GM18498 (cell line): ENCODE data around the gene ZNF670.
A peak's percentile ranks its signal among the peaks of the same experiment; 100 is the strongest.

Experiments
- ATAC-seq: cut with Tn5 transposase; IDR thresholded peaks from one replicate; pipeline ENCODE4 v1.9.1; 2021; ENCODE audit warnings: mild to moderate bottlenecking, moderate library complexity; ENCODE audit not compliant: unreplicated experiment

The ZNF670 gene

DNA sequence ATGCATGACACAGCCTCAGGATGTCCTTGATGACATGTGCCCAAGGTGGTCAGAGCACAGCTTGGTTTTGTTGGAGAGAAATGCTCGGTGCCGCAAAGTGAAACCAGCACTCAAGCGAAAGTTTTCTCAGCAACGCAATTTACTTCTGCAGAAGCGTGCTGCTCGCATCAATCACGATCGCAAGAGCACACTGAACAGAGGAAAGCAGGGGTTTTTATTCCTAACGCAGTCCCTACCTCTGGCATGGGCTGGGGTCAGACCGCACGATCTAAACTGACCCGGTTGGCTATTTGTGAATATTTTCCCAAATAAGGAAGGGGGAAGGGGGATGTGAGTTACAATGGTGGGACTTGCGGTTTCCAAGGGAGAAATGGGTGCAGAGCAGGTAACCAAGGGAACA is 26.4 kb upstream of the ZNF670 start:
- no peak for ATAC-seq

DNA sequence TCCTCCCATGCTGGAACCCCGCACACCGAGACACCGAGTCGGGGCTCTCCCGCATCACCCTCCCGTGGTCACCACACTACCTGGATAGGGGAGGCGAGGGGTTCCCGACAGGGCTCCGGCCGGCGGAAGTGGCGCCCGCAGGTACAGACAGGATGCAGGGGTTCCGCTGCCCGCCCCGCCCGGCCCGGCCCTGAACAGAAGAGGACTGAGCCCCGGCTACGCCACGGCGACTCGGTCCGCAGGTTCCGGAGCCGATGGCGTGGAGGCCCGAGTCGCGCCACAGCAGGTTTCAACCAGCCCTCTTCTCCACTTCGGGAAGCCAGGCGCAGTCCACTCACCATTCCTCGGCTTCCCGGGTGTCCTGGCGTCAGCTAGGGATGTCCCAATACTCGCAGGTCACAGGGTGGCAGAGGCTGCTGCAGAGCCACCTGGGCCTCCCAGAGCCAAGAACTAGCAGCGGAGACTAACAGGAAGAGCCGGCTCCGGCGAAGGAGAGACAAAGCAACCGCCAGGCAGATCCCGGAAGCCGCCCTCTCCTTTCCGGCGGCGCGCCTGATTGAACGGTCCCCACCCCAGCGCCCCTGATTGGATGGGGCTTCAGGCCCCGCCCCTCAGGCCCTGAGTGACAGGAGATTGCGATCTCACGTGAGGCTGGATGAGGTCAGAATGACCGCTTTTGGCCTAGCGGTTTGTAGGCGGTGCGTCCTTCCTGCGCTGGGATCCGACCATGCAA is 25.4 kb upstream of the ZNF670 start, which contains the start of gene ZNF669:
TSS of gene ZNF669 (minus strand) at position 498 of the 733 bp plus-strand sequence. CDS start at position 341, 157 bp downstream.
- peak; percentile 100 for ATAC-seq

- ATAC-seq: no peak
Measured at GRCh38 chr1:247102381-247102780, 23.8 kb upstream of the ZNF670 start.

- ATAC-seq: no peak
Measured at GRCh38 chr1:247100676-247101279, 22.2 kb upstream of the ZNF670 start.

GRCh38 chr1:247096958-247097357 is 18.3 kb upstream of the ZNF670 start:
- no peak for ATAC-seq

DNA sequence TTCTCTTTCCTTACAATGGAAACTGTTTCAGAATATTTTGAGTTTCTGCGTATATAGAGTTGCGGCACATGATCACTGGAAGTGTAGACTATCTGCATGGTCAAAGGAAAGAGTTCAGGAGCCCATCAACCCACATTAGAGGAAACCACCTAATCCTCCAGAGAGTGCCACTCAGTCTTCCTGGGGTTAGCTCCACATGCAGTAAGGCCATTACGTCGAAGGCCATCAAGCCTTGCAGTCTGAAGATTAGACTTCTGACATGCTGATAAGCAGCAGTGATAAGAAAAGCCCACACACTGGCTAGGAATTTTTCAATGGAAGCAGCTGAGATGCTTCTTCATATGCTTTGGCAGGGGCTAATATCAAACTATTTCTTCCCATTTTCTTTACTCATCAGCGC is 17.9 kb upstream of the ZNF670 start:
- ATAC-seq: no peak

GRCh38 chr1:247096112-247096511 is 17.5 kb upstream of the ZNF670 start:
- ATAC-seq: no peak

- ATAC-seq: no peak
Measured at GRCh38 chr1:247090455-247090854, 11.8 kb upstream of the ZNF670 start.

DNA sequence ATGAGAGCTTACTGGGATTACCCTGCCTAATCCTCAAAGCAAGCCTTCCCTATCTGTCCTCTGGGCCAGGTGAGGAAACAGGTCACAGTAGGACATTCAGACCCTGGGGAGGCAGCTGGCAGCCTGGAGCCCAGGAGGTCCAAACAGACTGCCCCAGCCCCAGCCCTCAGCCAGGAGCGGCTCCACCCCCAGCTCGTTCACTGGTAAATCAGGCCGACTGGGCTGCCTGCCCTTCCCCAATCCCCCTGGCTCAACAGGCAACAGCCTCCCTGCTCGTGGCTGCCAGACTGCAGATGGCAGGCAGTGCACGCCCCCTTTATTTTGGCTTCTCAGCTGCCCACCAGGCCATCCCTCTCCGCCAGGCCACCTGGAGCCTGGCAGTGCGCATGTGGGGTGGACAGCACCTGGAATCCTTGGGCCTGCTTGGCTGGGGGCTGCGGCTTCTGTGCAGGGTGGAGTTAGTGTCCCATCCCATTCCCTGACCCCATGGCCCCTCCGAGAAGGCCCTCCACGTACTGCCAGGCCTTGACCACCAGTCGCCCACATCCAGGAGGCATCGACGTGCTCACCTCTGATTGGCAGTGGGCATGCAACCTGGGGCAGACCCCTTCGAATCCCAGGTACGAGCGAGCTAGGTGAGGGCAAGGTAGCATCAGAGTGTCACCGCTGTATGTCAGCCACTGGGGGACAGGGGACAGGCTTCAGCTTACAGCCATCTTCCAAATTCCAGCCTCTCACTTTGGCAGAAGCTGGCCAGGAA is 11.2 kb upstream of the ZNF670 start:
- ATAC-seq: no peak

DNA sequence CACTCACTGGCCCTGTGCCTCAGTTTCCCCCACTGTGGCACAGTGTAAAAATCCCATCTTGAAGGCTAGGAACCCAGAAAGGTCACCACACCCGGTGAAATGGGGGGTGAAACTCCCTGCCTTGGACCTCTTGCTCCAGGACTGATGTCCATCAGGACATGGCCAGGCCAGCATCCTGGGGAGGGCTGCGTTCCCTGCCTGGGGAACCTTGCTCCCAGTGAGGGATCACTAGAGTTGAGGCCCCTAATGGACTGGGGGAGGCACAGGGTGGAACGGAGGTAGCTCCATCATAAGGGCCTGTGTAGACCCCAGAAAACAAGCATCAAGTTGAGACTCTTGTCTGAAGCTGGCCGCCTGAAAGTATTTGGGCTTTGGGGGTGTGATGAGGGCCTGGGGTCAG is 10.4 kb upstream of the ZNF670 start:
- ATAC-seq: no peak

DNA sequence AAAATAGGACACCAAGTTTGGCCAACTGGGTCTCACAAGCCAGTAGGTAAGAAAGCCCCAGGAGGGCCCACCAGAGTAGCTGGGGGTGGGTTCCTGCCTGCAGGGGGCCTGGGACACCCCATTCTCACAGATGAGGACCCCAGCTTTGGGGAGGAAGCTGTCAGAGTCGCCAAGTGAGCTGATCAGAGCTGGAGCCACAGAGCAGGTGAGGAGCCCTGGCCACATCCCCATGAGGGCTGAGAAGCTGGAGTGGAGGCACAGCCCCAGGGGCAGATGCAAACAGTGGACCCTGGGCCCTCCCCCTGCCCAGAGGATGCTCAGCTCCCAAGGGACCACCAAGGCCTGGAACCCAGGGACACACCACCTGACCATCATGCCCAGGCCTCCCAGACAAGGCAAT is 8.6 kb upstream of the ZNF670 start:
- ATAC-seq: no peak

GRCh38 chr1:247085310-247085709 is 6.7 kb upstream of the ZNF670 start:
- ATAC-seq: no peak

DNA sequence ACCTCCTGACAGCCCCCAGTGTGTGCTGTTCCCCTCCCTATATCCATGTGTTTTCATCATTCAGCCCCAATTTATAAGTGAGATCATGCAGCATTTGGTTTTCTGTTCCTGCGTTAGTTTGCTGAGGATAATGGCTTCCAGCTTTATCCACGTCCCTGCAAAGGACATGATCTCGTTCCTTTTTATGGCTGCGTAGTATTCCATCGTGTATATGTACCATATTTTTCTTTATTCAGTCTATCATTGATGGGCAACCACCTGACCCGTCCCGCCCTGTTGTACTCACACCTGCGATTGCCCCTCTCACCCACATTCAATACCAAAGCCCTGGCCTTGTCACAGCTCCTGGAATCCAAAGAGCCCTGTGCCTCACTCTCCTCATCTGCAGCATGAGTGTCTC is 6.2 kb upstream of the ZNF670 start:
- no peak for ATAC-seq

DNA sequence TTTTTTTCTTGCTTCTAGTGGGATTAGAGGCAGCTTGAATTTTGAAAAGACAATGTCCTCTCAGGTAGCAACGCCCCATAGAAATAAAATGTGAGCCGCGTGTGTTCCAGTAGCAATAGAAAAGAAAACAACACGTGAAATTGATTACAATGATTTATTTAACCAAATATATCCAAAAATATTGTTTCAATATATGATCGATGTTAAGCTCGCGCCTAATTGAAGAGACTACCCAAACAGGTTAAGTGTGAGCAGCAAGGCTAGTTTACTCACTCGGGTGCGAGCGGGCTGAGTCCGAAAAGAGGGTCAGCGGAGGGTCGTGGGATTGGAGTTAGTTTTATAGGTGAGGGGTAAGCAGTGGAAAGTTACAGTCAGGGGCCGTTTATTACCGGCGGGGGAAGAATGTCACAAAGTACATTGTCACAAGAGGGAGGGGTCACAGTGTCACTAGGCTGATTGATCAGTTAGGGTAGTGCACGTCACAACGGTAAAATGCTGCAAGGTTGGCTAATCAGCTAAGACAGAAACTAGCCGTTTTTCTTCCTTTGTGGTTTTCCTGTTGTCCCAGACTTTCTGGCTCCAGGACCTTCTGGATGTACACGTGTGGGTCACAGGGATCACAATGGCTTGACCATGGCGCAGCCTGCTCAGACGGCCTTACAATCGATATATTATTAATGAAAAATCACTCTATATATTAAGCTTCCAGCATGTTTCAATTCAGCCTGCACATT is 697 bp upstream of the ZNF670 start:
- ATAC-seq: no peak

DNA sequence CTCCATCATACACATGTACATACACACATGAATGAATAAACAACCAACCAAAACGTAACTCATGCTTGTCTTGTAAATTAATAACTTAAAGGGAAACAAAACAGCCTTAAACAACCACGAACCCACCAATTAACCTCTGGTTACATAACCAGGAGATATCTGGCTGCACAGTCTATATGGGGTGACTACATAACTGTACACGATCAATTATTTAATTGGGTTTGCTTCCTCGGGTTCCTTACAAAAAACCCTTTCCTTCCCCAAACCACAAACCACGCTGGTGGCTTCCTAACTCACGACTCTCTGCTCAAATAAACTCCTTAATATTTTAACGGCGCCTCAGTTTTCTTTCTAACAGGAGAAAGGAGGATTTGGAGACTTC is 744 bp downstream of the ZNF670 start:
- ATAC-seq: no peak

GRCh38 chr1:247077213-247077612 is 1.4 kb downstream of the ZNF670 start:
- ATAC-seq: no peak

DNA sequence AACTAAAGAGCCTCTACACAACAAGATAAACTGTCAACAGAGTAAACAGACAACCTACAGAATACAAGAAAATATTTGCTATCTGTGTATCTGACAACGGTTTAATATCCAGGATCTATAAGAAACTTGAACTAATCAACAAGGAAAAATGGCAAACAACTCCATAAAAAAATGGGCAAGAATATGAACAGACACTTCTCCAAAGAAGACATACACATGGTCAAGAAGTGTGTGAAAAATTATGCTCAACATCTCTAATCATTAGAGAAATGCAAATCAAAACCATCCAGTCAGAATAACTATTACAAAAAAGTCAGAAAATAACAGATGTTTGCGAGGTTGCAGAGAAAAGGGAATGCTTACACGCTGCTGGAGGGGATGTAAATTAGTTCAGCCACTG is 8.0 kb downstream of the ZNF670 start:
- no peak for ATAC-seq

DNA sequence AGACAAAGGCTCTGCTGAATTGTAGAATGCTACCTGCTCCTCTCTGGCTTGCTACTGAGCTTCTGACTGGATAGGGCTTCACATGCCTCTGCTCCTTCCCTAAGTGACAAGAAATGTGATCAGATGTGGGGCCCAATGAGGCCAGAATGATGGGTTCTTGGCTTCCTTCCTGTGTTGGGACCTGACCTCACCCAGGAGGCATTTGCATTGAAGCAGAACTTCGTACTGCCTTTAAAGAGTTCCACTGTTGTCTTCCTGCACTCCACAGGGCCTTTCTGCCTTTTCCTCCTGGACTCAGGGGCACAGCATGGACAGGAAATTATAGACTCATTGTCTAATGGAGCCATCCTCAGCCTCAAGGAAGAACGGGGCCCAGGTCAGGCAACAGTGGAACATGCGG is 14.3 kb downstream of the ZNF670 start:
- no peak for ATAC-seq

DNA sequence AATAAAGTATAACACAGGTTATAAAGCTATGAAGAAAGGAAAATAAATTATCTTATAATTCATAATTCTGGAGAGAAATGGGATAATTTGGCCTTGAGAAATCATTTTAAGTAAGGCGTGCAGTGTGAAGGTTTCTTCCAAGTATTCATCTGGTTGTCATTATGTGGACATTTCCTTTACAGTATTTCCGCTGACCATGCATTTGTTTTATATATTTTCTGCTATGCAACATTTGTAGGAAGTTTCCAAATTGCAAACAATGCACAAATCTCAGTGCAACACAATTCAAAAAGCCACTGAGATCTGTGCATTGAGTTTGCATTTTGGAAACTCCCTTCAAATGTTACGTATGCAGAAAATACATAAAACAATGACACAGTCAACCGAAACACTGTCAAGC is 17.8 kb downstream of the ZNF670 start:
- ATAC-seq: no peak

DNA sequence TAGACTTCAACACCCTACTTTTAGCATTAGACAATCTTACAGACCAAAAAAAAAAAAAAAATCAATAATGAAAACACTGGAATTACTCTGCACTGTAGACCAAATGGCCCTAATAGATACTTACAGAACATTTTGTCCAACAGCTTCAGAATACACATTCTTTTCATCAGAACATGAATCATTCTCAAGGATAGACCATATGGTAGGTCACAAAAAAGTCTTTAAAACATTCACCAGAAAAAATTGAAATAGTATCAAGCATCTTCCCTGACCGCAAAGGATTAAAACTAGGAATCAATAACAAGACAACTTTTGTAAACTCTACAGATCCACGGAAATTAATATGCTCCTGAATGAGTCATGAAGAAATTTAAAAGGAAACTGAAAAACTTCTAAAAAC is 22.5 kb downstream of the ZNF670 start:
- no peak for ATAC-seq

DNA sequence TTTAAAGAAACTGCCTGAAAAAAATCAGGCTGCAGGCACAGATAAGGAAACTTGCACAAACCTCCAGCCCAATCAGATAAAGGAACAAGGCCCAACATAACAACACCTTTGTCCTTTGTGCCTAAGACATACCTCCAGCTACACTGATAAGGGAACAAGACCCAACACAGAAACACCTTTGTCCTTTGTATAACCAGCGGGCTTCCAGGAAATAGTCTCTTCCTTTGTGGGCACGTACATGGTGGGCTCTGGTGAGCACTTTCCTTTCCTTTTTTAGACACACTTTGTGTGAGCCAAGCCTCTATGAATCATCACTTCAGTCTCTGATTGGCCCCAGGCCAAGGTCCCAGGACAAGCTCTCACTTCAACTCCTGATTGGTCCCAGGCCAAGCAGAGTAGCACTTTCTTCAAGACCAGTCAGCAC is 23.6 kb downstream of the ZNF670 start:
- ATAC-seq: no peak
